Immature natural killer cell (primary cell): ENCODE measurements around the gene COL17A1. TPM values are rescaled to one million over a fixed set of nuclear protein-coding genes. Genes with fewer than 3 reads are reported as not detected.

Source experiments
- DNase-seq, 3 donors: peaks; one replicate each; pipeline ENCODE4 v3.0.0; 2022; ENCODE audit warnings: mixed read lengths in 1 of 3
- H3K27ac Mint-ChIP-seq, 6 donors: one replicate each; pipeline ENCODE4 v1.8.0; 2020; ENCODE audit warnings: mixed read lengths in 6 of 6, mild to moderate bottlenecking in 5 of 6, inconsistent platforms in 4 of 6, moderate library complexity in 3 of 6
- H3K27me3 Mint-ChIP-seq, 3 donors: one replicate each; pipeline ENCODE4 v1.8.0; 2020 to 2021; ENCODE audit warnings: low read depth in 3 of 3, mild to moderate bottlenecking in 3 of 3, mixed read lengths in 3 of 3, moderate library complexity in 3 of 3, inconsistent platforms in 1 of 3
- H3K36me3 Mint-ChIP-seq, 3 donors: one replicate each; pipeline ENCODE4 v1.8.0; 2020; ENCODE audit warnings: mixed read lengths in 3 of 3, inconsistent platforms in 2 of 3, mild to moderate bottlenecking in 2 of 3
- H3K4me1 Mint-ChIP-seq, 2 donors: one replicate each; pipeline ENCODE4 v1.8.0; 2020; ENCODE audit warnings: inconsistent platforms in 2 of 2, mild to moderate bottlenecking in 2 of 2, mixed read lengths in 2 of 2, moderate library complexity in 1 of 2
- H3K4me3 Mint-ChIP-seq, 5 donors: one replicate each; pipeline ENCODE4 v1.8.0; 2020; ENCODE audit warnings: mild to moderate bottlenecking in 5 of 5, mixed read lengths in 5 of 5, inconsistent platforms in 3 of 5, moderate library complexity in 3 of 5
- H3K9me3 Mint-ChIP-seq, 6 donors: one replicate each; pipeline ENCODE4 v1.8.0; 2020; ENCODE audit warnings: mild to moderate bottlenecking in 6 of 6, mixed read lengths in 6 of 6, inconsistent platforms in 4 of 6, moderate library complexity in 3 of 6
- polyA plus RNA-seq, 3 donors: library from polyadenylated mRNA; unstranded; fragments of 300-500 nt; fragmentation: Illumina TruSeq; gene quantifications; one replicate each; pipeline ENCODE4 v1.2.3, GENCODE V29; 2021

Gene COL17A1
- polyA plus RNA-seq, result not detected

DNA sequence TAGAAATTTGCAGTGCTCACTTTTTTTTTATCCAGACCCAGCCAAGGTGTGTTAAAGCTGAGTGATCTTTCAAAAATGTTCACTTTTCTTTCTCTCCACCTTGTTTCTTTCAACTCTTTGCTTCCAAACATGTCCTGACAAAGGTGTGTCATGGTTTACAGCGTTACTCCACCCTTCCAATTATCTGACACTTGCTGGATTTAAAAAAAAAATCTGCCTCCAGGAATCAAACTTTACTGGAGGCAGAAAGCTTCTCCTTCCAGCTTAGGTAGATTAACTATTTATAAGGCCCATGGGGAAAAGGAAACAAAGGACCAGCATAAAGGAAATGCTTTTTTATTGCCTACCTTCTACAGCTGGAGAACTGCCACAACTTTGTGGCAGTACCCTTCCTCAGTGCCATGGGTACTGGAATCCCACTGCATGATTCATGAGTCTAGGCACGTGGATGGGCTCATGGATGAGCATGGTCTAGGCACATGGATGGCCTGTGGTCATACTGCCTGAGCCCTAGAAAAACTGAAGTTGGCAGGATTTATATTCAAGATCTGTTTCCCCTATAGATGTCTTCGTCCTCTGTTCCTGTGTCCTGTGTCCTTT, at the start of gene COL17A1:
COL17A1 (minus strand) TSS at position 80 of the 600 bp plus-strand sequence. CDS start 5,207 bp downstream, outside the sequence.
- H3K4me1 Mint-ChIP-seq, result no peaks in the 10 kb centered on the region
- DNase-seq, result no peak
- H3K36me3 Mint-ChIP-seq, result no peaks in the 10 kb centered on the region
- no peak within 1 kb of the TSS for H3K27ac Mint-ChIP-seq
- H3K4me3 Mint-ChIP-seq, result no peak within 1 kb of the TSS
- H3K27me3 Mint-ChIP-seq, result peaks cover 0 to 3% (median 0%) of the 10 kb centered on the region in 3 donors
- H3K9me3 Mint-ChIP-seq, result no peaks in the 10 kb centered on the region

DNA sequence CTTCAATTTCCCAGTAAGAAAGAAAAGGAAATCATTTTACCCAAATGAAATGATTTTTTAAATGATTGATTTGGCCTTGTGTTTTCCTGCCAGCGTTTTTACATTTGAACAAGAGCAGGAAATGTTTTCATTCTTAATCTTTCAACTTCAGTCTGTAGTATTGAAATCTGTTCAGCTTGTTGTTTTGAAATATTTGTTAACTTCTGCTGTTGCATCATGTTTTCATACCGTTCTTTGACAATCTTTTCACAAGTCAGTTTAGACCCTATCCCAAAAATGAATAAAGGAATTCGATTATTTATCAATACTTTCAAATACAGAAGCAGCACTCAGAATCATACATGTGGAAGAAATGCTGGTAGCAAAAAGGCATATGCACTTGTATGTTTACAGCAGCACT, 44.4 kb upstream of the COL17A1 start:
- DNase-seq, result no peak
- Mint-ChIP-seq H3K4me3 (no peak overlapping the region), H3K27ac (no peak overlapping the region), H3K36me3 (peaks cover 3 to 8% (median 4%) of the 10 kb centered on the region in 3 donors), H3K9me3 (no peaks in the 10 kb centered on the region), H3K4me1 (no peaks in the 10 kb centered on the region), H3K27me3 (peaks cover 0 to 12% (median 0%) of the 10 kb centered on the region in 3 donors)

DNA sequence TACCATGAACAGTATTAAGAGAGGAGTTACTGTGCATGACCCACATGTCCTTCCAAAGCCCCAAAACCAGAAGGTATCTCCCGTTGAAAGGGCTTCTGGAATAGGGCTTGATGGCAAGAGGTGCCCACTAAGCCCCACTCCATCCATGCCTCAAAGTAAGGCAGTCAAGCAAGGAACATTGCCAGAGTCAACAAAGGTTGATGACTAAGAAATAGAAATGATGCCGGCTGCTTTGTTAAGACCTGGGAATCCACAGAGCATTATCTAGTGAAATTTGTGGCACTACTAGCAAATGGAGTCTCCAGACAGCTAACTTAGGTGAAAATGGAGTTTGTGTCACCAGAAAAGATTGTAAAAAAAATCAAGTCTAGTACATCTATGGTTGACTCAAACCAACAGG, 42.5 kb upstream of the COL17A1 start:
- Mint-ChIP-seq H3K27ac (no peak overlapping the region), H3K9me3 (no peaks in the 10 kb centered on the region), H3K27me3 (peaks cover 0 to 3% (median 1%) of the 10 kb centered on the region in 3 donors), H3K36me3 (peaks cover 3 to 10% (median 4%) of the 10 kb centered on the region in 3 donors), H3K4me3 (no peak overlapping the region), H3K4me1 (peaks cover 0 to 2% of the 10 kb centered on the region in 2 donors)
- no peak for DNase-seq

DNA sequence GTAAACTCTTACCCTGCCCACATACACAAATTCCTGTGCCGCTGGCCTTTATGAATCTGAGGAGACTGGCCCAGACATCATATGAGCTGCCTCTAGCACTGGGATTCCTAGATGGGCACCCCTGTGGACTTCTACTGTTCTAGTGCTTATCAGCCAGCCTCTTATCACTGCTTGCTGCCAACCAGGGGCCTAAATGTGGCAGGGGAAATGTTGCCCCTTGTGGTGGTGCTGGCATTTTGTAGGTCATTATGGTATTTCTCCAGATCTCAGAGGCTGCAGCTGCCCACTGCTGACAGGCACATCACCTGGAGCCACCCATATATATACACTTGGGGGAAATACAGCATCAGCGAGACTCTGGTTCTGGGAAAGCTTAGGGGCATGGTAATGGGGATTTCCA, 41.7 kb upstream of the COL17A1 start:
- Mint-ChIP-seq H3K27ac (peak overlapping the region in 1 of 6 donors; percentile 39), H3K9me3 (no peaks in the 10 kb centered on the region), H3K4me1 (peaks cover 3 to 10% of the 10 kb centered on the region in 2 donors), H3K4me3 (no peak overlapping the region), H3K36me3 (peaks cover 3 to 10% (median 4%) of the 10 kb centered on the region in 3 donors), H3K27me3 (peaks cover 0 to 2% (median 0%) of the 10 kb centered on the region in 3 donors)
- DNase-seq, result peak in 1 of 3 donors; percentile 5

DNA sequence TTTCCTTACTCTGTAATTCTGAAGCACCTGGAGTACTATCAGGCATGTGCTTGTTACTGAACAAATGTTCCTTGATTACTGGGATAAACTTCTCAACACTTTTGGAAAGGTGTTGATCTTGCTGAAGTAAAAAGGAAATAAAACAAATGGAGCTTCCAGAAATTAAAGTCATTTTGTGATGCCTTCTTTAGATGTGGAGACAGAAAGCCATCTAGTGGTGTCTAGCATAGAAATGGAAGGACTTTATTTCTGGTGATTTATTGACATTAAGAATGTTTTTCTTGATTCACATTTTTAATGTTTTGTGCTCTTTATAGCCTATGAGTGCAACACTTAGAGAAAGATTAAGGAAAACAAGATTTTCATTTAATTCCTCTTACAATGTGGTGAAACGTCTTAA, 37.7 kb upstream of the COL17A1 start:
- Mint-ChIP-seq H3K27me3 (peaks cover 16 to 21% (median 18%) of the 10 kb centered on the region in 3 donors), H3K4me1 (peaks cover 15 to 29% of the 10 kb centered on the region in 2 donors), H3K36me3 (peaks cover 3 to 10% (median 4%) of the 10 kb centered on the region in 3 donors), H3K9me3 (no peaks in the 10 kb centered on the region), H3K4me3 (peak overlapping the region; percentile 94 to 99 (median 96)), H3K27ac (peak overlapping the region in 5 of 6 donors; percentile 57 to 99 (median 98))
- no peak for DNase-seq

DNA sequence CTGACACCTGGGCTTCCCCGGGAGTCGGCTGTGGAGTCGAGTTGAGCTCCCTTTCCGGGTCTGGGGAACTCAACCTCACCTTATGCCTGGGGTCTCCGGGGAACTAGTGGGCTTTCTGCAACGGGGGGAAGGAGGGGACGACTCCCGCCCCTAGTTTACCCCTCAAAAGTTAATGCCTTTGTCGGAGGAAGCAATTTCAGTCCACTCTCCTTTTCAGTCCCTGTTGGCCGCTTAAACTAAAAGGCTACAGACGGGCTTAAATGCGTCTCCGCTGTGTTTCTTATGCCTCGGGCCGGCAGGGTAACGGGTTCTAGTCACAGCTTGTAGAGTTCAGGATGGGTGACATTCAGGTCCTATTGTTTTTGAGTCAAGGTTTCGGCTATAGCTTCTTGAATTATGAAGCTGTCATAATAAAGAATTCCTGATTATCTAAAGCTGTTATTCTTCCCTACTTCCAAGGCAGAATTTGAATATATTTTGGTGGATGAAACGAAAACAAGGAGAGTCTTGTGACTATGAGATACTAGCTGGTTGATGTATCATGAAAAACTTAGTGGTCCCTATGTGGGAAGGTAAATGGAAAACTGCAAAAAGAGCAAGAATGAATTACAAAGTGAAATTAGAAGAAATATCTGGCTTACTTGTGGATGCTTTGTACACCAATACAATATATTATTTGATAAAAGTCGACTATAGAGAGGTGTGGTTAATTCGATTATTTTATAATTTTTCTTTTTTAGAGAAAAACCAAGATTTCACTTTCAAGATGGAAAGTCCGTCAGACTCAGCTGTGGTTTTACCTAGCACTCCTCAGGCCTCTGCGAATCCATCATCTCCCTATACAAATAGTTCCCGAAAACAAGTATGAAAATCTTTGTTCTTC, 36.8 kb upstream of the COL17A1 start:
- H3K9me3 Mint-ChIP-seq, result no peaks in the 10 kb centered on the region
- H3K4me1 Mint-ChIP-seq, result peaks cover 15 to 29% of the 10 kb centered on the region in 2 donors
- H3K36me3 Mint-ChIP-seq, result peaks cover 3 to 10% (median 4%) of the 10 kb centered on the region in 3 donors
- H3K4me3 Mint-ChIP-seq, result peak overlapping the region; percentile 94 to 99 (median 96)
- peak overlapping the region; percentile 98 to 99 (median 98) for H3K27ac Mint-ChIP-seq
- H3K27me3 Mint-ChIP-seq, result peaks cover 16 to 23% (median 21%) of the 10 kb centered on the region in 3 donors
- DNase-seq, result no peak

DNA sequence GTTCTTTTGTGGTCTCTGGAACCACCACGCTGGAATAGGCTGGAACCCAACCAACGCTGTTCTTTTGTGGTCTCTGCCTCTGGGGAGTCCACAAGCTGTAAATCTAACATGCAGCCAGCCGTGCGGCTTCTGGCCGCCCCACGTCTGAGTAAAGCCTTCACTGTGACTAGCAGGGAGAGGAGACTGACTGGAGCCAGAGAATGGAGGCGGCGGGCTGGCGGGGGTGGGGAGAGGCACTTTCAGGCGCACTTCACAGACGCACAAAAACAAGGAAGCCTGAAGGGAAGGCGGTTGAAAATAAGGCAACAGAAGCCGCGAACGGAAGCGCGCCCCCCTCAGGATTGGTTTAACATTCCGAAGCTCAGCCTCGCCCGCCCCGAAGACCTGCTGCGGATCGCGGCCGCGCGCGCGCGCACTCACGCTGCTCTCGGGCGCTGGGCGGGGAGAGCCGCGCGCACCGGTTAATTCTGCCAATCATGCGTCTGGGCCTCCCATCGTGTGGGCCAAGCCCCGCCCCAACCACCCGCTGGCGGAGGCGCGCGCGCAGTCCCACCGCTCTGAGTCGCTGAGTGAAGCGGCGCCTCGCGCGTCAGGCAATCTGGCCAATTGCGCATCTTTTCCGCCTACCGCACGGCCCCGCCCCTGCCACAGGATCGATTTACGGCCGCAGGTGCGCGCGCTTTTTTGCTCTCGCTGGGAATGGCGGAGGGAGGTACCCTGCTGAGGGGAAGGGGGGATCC, 36.0 kb upstream of the COL17A1 start, which contains the start of gene SFR1:
SFR1 (plus strand) TSS at position 687 of the 740 bp plus-strand sequence; CDS start at position 700, 13 bp downstream.
- DNase-seq, result peak; percentile 99
- Mint-ChIP-seq H3K27ac (peak within 1 kb of the TSS; percentile 98 to 99 (median 98)), H3K4me3 (peak within 1 kb of the TSS; percentile 94 to 99 (median 96)), H3K4me1 (peaks cover 15 to 29% of the 10 kb centered on the region in 2 donors), H3K36me3 (peaks cover 3 to 10% (median 4%) of the 10 kb centered on the region in 3 donors), H3K9me3 (no peaks in the 10 kb centered on the region), H3K27me3 (peaks cover 16 to 23% (median 21%) of the 10 kb centered on the region in 3 donors)

DNA sequence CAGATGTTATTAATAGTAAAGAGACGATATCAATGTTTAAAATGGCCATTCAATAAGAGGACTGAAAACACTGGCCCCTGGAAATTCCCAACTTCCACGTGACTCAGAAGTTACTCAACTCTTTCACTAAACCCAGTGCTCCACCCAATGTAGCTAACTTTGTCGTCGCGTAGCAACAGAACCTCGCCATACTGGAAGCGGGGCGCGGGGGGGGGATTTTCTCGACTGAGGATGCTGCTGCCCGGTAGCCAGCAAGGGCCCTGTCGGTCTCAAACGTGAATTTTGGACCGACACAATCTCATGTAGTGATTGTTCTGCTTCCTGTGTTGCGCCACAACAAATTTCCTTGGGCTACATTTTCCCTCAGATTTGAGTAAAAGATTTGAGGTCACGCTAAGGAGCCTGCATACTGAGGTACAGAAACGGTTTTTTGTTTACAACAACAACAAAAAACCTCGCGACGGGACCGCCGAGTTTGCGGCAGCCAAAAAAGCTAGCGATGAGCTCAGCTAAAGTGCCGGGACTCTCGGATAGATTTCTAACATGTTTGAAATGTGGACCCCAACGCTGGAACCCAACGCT, 35.3 kb upstream of the COL17A1 start:
- DNase-seq, result peak; percentile 85 to 86 (median 86)
- H3K27me3 Mint-ChIP-seq, result peaks cover 16 to 23% (median 21%) of the 10 kb centered on the region in 3 donors
- H3K9me3 Mint-ChIP-seq, result no peaks in the 10 kb centered on the region
- peak overlapping the region; percentile 98 to 99 (median 98) for H3K27ac Mint-ChIP-seq
- H3K4me1 Mint-ChIP-seq, result peaks cover 15 to 29% of the 10 kb centered on the region in 2 donors
- H3K36me3 Mint-ChIP-seq, result peaks cover 3 to 6% (median 4%) of the 10 kb centered on the region in 3 donors
- peak overlapping the region; percentile 94 to 99 (median 96) for H3K4me3 Mint-ChIP-seq

DNA sequence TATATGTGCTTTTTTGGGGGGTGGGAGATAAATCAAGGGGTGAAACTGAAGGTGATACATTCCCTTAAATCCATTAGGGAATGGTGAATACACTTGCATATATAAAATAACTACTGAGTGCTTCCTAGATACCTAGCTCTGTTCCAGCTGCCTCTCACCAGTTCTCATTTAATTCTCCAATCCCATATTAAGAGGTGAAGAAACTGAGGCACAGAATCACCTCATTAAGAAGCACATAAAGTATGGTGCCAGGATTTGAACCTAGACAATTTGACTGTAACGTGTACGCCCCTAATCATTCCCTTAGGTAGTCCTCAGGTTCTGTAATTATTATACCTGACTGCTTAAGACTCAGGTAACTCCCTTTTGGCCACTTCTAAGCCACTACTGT, 34.8 kb upstream of the COL17A1 start:
- H3K4me1 Mint-ChIP-seq, result peaks cover 15 to 29% of the 10 kb centered on the region in 2 donors

DNA sequence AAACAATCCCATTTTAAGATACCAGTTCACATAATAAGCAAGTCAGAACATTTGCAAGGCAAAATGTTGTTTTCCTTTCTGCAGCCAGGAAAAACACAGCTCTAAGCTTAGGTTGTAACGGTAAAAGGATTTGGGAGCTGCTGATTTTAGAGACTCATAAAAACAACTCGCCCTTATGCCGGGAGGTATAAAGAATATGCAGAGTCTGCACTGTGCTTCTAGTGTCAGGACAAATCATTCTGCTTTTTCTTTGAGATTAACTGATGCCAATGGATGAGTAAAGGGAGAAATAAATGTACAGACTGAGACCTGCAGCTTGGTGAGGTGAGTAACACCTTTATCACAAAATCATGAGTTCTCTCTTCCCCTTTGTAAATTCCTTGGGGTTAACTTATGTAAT, 34.3 kb upstream of the COL17A1 start:
- Mint-ChIP-seq H3K27ac (peak overlapping the region; percentile 98 to 99 (median 98)), H3K4me1 (peaks cover 15 to 29% of the 10 kb centered on the region in 2 donors), H3K27me3 (peaks cover 16 to 23% (median 21%) of the 10 kb centered on the region in 3 donors), H3K9me3 (no peaks in the 10 kb centered on the region), H3K4me3 (peak overlapping the region in 2 of 5 donors; percentile 94 to 96), H3K36me3 (peaks cover 0 to 1% (median 0%) of the 10 kb centered on the region in 3 donors)
- DNase-seq, result no peak

More for the DNA sequence above, 34.8 kb upstream of the COL17A1 start:
- peak overlapping the region; percentile 98 to 99 (median 98) for H3K27ac Mint-ChIP-seq
- peaks cover 16 to 23% (median 21%) of the 10 kb centered on the region in 3 donors for H3K27me3 Mint-ChIP-seq
- peaks cover 3 to 6% (median 3%) of the 10 kb centered on the region in 3 donors for H3K36me3 Mint-ChIP-seq
- no peak for DNase-seq
- no peaks in the 10 kb centered on the region for H3K9me3 Mint-ChIP-seq
- peak overlapping the region; percentile 94 to 99 (median 96) for H3K4me3 Mint-ChIP-seq

DNA sequence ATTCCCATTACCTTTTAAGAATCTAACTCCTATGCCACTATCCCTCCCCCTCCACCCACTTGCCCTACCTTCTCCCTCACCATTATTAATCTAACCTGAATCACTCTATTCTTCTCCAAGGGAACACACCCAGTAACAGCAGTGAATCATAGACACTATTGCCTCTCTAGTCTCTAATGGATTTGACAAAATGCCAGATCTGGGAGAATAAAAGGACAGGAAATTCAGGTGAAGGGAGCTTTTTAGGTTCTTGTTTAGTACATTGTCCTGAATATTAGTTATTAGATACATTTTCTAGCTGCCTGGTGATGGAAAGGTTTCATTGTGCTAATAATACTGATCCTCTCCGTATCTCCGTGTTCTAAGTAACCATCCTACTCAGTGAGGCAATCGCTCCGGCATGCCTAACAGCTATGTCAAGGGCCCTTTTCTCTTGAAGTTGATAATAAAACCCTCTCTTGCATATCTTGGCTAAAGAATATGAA, 32.2 kb upstream of the COL17A1 start:
- H3K27me3 Mint-ChIP-seq, result peaks cover 16 to 23% (median 19%) of the 10 kb centered on the region in 3 donors
- no peak overlapping the region for H3K27ac Mint-ChIP-seq
- no peaks in the 10 kb centered on the region for H3K9me3 Mint-ChIP-seq
- no peak for DNase-seq
- no peak overlapping the region for H3K4me3 Mint-ChIP-seq
- H3K36me3 Mint-ChIP-seq, result no peaks in the 10 kb centered on the region
- H3K4me1 Mint-ChIP-seq, result peaks cover 15 to 23% of the 10 kb centered on the region in 2 donors

DNA sequence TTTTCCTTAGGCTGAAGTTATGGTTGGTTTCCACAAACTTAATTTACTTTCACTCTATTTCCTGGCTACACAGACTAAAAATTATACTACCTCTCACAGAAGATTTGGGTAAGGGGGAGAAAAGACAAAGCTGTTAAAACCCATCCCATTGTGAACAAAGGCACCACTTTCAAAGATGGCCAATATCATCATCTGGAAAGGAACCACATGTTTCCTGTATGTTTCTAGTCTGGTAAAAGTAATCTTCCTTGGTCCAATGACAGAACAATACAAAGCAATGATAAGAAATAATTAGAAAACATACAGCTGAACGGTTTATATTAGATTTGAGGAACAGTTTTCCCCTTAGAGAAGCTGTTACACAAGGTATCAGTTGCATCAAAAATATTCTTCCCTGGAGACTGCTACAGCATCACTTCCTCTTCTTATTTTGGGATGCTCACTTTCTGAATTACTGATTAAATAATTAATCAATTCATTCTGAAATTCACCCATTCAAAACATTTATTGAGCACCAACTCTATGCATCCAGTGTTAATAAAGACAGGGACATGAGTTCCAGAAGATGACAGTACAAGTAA, 27.8 kb upstream of the COL17A1 start:
- no peak for DNase-seq
- Mint-ChIP-seq H3K4me1 (no peaks in the 10 kb centered on the region), H3K4me3 (no peak overlapping the region), H3K36me3 (no peaks in the 10 kb centered on the region), H3K27ac (no peak overlapping the region), H3K27me3 (peaks cover 2 to 7% (median 7%) of the 10 kb centered on the region in 3 donors), H3K9me3 (no peaks in the 10 kb centered on the region)
